ENCODE data around the gene AGPAT3. TPM values are rescaled to one million over a fixed set of nuclear protein-coding genes. Genes with fewer than 3 reads are reported as not detected.

The AGPAT3 gene
- total and polyA plus RNA-seq, 8 donors: 9.9 to 83.1 (median 36.7) TPM

GRCh38 chr21:43931489-43931888 is 66.5 kb downstream of the AGPAT3 start:
- peaks cover 0 to 30% (median 22%) of the 10 kb centered on the region in 4 donors for H3K36me3 ChIP-seq
- no peak overlapping the region for H3K27ac ChIP-seq
- no peak overlapping the region for H3K4me3 ChIP-seq
- no peaks in the 10 kb centered on the region for H3K9me3 ChIP-seq
- intact Hi-C loops (cut with DNase I; ENCODE audit: low total_unique reads): no loop called here
- DNase-seq: no peak
- H3K4me1 ChIP-seq: peaks cover 31 to 54% (median 42%) of the 10 kb centered on the region in 4 donors
- TF ChIP-seq POLR2AphosphoS5 (IDR thresholded peaks at IDR 0.05) (no peak), EP300 (IDR thresholded peaks at IDR 0.05) (no peak), CTCF (IDR thresholded peaks at IDR 0.05) (no peak)
- WGBS, 5 donors: 85 to 93% (median 88%) methylated on average over 13 of the region's 13 CpGs
- no peaks in the 10 kb centered on the region for H3K27me3 ChIP-seq

- WGBS, 5 donors: 90 to 94% (median 91%) methylated on average over 17 of the region's 17 CpGs
- Histone ChIP-seq H3K27me3 (no peaks in the 10 kb centered on the region), H3K4me1 (peaks cover 36 to 59% (median 46%) of the 10 kb centered on the region in 4 donors), H3K36me3 (peaks cover 0 to 30% (median 22%) of the 10 kb centered on the region in 4 donors), H3K4me3 (no peak overlapping the region), H3K9me3 (no peaks in the 10 kb centered on the region), H3K27ac (no peak overlapping the region)
- DNase-seq: no peak
- intact Hi-C loops (cut with DNase I; ENCODE audit: low total_unique reads): no loop called here
- TF ChIP-seq EP300 (IDR thresholded peaks at IDR 0.05): no peak
- TF ChIP-seq CTCF (IDR thresholded peaks at IDR 0.05): no peak
- no peak for TF ChIP-seq POLR2A (IDR thresholded peaks at IDR 0.05)
- no peak for TF ChIP-seq POLR2AphosphoS5 (IDR thresholded peaks at IDR 0.05)
Measured at GRCh38 chr21:43932005-43932404, 67.0 kb downstream of the AGPAT3 start.

- no peaks in the 10 kb centered on the region for H3K9me3 ChIP-seq
- no peak overlapping the region for H3K4me3 ChIP-seq
- peaks cover 34 to 54% (median 45%) of the 10 kb centered on the region in 4 donors for H3K4me1 ChIP-seq
- TF ChIP-seq CTCF (IDR thresholded peaks at IDR 0.05) (no peak), POLR2AphosphoS5 (IDR thresholded peaks at IDR 0.05) (no peak)
- H3K27me3 ChIP-seq: no peaks in the 10 kb centered on the region
- H3K36me3 ChIP-seq: peaks cover 0 to 25% (median 15%) of the 10 kb centered on the region in 4 donors
- intact Hi-C loops (cut with DNase I; ENCODE audit: low total_unique reads): no loop called here
- no peak overlapping the region for H3K27ac ChIP-seq
- no peak for DNase-seq
- 77 to 89% (median 84%) methylated on average over 12 of the region's 12 CpGs for WGBS, 5 donors
Measured at GRCh38 chr21:43933199-43933598, 68.2 kb downstream of the AGPAT3 start.

- no peak for TF ChIP-seq POLR2A (IDR thresholded peaks at IDR 0.05)
- peaks cover 36 to 53% (median 46%) of the 10 kb centered on the region in 4 donors for H3K4me1 ChIP-seq
- H3K9me3 ChIP-seq: no peaks in the 10 kb centered on the region
- no peak overlapping the region for H3K4me3 ChIP-seq
- 91 to 96% (median 95%) methylated on average over 14 to 15 of the region's 15 CpGs for WGBS, 5 donors
- intact Hi-C loops (cut with DNase I; ENCODE audit: low total_unique reads): no loop called here
- DNase-seq: no peak
- H3K36me3 ChIP-seq: peaks cover 0 to 20% (median 12%) of the 10 kb centered on the region in 4 donors
- H3K27me3 ChIP-seq: no peaks in the 10 kb centered on the region
- no peak overlapping the region for H3K27ac ChIP-seq
Measured at GRCh38 chr21:43933680-43934079, 68.7 kb downstream of the AGPAT3 start.

GRCh38 chr21:43934116-43934515 is 69.1 kb downstream of the AGPAT3 start:
- Histone ChIP-seq H3K4me1 (peaks cover 36 to 53% (median 46%) of the 10 kb centered on the region in 4 donors), H3K27ac (no peak overlapping the region), H3K9me3 (no peaks in the 10 kb centered on the region), H3K27me3 (no peaks in the 10 kb centered on the region), H3K36me3 (peaks cover 0 to 16% (median 7%) of the 10 kb centered on the region in 4 donors), H3K4me3 (no peak overlapping the region)
- DNase-seq: no peak
- WGBS, 5 donors: 79 to 97% (median 95%) methylated on average over 10 to 15 of the region's 15 CpGs
- intact Hi-C loops (cut with DNase I; ENCODE audit: low total_unique reads): no loop called here
- TF ChIP-seq CTCF (IDR thresholded peaks at IDR 0.05): no peak
- TF ChIP-seq POLR2A (IDR thresholded peaks at IDR 0.05): no peak
- TF ChIP-seq POLR2AphosphoS5 (IDR thresholded peaks at IDR 0.05): no peak
- no peak for TF ChIP-seq EP300 (IDR thresholded peaks at IDR 0.05)
